ENCODE results near the gene TNFRSF11A.

The TNFRSF11A gene

DNA sequence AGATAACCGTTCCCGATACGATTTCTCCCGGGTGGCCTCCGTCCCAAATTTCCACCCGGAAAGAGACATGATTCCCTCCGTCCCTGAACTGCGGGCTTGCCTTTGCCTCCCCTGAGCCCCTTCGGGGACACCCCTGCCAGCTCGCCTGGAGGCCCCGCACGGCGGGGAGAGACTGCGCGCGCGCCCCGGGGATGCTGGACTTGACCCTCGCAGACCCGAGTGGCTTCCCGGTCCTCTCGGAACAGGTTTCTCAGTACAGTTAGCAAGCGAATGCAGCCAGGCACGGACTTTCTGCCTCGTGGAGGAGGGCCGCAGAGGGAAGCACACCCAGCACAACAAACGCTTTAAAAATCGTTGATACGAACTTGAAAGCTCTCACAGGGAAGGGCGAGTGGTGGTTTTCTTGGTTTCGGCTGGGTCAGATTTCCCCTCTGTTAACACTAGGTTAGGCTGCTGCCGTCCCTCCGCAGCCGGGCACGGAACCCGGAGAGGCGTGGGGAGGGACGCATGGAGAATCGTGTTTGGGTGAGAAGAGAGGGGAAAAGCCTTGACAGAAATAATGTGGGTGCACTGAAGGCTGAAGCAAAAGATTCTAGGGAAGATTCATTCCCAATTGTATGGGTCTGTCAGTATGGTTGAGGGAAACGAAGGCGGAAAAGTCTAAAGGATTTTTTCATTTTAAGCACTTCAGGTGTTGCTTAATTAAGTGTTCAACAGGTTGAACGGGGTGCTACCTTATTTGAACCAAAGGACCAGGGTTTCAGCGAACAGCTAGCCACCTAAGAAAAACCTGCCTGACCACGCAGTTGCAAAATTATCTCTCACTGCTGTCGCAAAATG, 916 bp downstream of the TNFRSF11A start:
- DNase-seq, result no peak

DNA sequence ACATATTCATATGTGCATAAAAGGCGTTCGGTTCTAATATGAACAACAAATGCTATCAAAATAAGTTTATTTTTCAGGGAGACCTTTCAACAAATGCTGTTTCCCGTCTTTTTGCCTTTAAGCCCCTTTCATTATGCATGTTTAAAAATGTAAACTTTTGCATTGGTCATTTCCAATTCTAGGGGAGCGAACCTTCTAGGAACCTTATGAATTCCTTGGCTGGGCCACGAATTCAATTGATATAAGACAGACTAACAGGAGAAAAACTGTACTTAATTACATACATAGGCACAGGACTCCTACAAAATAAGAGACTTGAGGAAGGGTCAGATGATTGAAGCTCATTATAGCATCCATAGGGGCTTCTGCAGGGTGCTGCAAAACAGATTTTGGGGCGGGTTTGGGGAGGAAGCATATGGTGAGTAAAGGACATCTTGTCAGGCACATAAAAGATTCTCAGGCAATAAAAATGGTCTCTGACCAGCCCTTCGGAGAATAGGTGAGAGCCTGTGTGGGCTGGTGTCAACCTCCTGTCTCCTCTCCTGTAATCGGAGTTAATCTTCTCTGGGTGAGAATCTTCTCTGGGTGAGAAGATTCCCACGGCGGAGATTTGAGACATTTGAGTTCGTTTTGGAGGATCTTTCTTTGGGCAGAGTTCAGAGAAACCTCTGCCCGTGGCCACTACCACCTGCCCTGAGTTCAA, 1.7 kb downstream of the TNFRSF11A start:
- no peak for DNase-seq

DNA sequence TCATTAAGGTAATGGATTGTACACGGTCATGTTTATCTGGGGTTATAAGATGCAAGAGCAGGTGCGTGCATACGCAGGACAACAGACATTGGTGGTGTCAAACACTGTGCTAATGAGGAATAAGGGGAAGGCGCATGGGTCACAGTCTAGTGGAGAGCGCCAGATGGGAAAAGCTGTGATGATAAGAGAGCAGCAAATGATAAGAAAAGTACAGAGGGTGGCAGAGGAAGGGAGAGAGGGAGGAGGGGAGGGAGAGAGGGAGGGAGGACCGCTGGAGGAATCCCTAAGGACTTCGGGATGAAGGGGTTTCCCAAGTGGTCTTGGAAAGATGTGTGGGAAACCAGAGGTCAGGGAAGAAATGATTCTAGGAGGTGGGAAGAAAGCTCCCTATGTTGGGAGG, 2.9 kb downstream of the TNFRSF11A start:
- DNase-seq, result no peak

DNA sequence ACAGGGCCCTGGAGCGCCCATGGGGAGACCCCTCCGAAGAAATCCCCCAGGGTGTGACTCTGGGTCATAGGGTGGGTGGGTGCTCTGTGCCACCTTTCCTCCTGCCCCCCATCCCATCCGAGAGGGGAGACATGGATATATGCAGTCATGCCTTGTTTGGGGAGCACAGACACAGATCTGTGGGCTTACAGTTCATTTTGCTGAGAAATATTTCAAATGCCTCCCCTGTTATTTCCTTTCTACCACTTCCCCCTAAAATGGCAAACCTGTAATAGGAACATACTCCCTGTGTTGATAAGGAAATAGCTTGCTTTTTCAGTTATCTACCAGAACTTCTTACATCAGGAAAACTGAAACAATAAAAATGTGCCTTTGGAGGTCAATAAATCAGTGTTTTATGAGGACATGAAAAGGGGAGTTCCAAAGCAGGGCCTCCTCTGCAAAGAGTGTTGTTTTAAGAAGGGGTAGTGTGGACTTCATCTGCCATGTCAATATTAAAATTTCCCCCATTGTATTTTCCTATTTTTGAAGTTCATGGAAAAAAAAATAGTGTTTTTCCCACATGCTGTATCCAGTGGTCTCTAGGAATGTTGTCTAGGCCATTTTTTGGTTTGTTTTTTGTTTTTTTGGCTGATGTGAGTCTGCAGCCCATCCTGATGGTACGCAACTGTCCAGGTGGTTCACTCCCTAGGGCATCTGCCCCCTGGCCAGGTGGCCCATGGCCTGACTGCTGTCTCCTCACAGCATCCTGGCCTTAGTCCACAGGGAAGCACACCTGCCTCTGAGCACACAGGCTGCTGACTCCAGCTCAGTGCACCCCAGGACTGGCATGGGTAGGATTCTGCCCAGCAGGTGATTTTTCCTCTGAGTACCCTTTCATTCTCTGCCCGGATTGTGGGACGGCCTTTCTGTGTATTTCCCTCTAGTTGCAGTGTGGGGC, 3.7 kb downstream of the TNFRSF11A start:
- no peak for DNase-seq

DNA sequence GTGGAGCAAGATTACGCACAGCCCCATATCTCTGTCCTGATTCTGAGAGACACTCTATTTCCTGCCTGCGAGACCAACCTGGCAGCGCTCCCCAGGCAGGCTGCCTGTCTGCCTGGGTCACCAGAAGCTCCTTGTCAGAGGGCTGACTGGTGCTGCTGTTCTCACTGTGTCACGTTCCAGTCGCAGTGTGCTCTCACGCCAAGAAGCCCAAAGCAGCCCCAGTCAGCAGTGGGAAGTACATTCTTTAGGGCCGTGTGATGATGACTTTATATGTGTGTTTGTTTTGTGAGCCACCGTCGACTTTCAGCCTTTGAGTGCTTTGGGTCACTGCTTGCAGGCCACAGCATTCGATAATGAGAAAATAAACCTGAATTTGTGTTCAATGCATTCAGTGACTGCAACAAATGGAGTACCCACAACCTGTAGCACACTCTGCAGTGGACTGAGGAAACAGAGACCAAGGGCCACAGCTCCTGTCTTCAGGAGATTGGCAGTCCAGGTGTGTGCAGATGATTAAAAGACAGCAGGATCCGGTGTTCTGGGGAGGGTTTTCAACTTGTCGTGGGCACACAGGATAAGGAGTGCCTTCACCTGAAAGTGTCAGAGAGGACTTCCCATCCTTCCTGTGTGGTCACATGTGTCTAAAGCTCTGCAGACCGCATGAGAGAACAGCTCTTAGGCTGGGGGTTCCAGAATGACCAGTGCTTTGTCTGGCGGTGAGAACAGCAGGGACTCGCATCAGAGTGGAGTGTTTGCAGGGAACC, 4.8 kb downstream of the TNFRSF11A start:
- no peak for DNase-seq

DNA sequence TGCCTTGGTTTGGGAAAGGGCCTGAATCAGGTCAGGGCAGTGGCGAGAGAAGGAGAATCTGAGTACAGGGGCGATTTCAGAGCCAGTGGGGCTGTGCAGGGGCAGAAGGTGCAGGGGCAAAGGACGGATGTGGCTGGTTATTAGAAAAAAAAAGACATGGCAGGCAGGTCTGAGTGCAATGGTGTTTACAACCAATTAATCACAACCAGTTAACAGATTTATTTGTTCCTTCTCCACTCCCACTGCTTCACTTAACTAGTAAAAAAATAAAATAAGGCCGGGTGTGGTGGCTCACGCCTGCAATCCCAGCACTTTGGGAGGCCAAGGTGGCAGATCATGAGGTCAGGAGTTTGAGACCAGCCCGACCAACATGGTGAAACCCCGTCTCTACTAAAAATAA, 5.5 kb downstream of the TNFRSF11A start:
- no peak for DNase-seq

DNA sequence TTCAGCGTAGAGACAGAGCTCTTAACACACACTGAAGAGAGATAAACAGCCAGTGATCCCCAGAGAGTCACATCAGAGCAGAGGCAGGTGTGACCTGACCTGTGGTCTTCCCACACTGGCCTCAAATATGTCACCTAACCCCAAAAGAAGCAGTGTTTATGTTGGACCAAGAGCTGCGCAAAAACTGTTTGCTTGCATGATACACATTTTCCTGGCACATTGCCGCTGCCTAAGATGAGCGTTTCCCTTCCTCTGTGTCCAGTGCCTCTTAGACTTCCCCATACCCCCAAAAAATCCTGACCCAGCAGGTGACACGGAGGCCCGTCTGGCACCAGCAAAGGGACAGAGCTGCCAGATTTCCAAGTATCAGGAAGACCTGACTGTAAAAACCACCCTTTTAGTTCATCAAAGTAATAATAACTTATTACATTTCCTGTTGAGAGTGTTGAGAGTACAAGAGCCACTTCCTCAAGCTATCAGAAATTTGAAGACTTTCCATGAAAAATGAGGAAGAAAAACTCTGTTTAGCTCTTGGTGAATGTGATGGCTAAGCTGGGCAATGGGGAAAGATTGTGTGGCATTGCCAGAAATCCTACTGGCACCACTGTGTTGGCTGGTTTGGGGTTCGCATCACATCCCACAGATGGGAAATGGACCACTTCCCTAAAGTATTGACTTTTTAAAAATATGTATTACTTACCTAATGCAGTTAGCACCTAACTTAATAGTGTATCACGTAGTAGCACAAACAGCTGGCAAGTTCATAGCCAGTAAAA, 6.7 kb downstream of the TNFRSF11A start:
- DNase-seq, result no peak

DNA sequence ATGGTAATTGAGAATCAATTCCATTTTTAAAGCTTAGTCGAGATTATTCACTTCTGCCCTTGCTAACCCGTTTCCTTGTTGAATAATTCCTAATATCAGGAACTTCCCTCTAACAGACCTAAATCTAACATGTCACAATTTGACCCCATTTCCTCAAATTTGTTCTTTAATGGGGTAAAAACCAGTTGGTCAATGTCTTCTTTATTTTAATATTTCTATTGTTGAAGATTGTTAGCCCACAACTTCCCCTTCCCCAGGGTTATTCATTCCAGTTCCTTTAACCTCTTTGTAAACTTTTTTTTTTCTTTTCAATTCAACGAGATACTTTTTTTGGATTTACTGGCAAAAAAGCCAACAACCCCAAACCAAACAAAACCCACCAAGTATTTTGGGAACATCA, 7.3 kb downstream of the TNFRSF11A start:
- no peak for DNase-seq

DNA sequence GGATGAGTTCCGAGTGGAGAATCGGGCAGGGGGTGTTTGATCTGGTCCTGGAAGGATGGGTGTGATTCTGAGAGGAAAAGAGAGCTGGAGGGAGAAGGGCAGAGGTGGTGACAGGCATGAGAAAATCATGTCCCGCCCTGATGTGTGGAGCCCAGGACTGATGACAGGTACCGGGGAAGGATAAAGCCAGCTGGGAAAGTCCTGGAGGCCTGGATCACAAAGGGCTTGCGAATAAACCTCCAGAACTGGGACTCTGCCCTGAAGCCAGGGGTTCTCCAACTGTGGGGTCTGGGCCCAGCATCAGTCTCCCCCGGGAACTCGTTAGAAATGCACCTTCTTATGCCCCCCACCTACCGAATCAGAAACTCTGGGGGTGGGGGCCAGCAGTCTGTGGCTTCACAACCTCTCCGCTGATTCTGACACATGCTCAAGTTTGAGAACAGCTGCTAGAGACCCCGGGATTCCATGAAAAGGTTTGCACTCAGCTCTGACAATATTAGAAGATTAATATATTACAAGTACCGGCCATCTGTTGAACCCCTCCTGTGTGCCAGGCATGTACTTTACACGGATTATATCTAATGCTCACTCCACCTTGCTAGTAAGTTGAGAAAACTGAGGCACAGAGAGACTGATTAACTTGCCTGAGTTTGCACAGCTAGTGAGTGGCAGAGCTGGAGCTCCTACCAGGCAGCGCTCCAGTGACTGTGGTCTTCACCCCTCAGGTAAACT, 8.0 kb downstream of the TNFRSF11A start:
- no peak for DNase-seq

DNA sequence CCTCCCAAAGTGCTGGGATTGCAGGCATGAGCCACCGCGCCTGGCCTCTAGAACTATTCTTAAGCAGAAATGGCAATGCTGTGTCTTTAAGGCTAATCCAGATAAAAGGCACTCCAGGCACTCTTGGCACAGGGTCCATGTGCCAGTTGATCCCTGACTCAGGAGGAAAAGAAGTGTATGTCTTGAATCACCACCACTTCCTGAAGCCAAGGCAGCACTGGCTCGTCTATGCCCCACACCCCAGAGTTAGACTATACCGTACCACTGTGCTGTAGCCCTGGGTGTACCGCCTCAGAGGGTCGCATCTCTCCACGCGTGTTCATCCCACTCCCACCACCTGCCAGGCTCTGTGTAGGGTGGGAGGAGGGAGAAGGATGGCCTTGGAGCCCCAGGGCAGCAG, 9.0 kb downstream of the TNFRSF11A start:
- no peak for DNase-seq

DNA sequence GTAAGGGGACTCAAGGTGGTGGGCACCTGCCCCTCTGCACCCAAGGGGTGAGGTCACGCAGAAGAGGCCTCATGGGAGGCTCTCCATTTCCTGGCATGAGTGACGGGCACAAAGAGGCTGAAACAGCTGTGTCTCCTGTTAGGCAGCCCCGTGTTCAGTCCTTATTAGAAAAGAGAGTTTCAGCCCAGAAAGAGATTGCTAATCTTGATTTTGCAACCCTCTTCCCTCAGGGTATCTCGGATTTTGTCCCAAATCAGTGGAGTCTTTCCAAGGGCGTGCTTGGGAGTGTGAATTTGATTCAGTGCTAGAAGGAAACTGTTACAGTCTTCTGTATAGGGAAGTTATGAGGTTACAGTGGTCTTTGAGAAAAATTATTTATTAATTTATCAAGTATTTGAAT, 10.4 kb downstream of the TNFRSF11A start:
- DNase-seq, result no peak

DNA sequence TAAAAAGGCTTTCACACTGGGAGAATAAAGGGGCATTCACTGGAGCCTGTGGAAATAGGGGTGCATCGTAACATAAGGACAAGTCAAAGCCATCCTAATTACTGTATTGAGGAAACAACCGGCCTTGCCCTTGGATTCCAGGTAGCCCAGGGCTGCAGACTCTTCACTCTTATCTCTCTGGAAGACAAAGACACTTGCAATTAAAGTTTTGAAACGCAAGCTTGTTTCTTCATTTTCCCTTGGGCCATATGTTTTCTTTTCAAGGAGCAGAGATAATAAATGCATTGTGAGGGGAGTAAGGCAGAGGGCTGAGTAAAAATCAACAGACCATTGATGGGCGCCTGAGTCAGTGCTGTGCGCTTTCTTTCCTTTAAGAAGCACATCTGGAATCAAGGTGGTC, 11.5 kb downstream of the TNFRSF11A start:
- no peak for DNase-seq

DNA sequence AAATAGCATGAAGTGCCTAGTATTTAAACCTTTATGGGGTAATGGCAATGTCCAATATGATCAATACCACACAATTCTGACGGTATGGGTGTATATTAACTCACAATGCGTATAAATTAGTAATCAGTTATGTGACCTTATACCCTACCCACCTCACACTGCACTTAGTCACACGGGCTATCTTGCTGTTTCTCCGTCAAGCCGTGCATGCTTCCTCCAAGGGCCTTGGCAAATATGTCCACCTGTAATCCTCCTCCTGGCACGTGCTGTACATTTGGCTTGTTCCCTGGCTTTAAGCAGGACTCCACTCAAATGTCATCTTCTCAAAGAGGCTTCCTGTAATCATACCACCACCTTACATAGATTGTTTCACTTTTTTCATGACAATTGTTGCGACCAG, 12.2 kb downstream of the TNFRSF11A start:
- DNase-seq, result no peak

DNA sequence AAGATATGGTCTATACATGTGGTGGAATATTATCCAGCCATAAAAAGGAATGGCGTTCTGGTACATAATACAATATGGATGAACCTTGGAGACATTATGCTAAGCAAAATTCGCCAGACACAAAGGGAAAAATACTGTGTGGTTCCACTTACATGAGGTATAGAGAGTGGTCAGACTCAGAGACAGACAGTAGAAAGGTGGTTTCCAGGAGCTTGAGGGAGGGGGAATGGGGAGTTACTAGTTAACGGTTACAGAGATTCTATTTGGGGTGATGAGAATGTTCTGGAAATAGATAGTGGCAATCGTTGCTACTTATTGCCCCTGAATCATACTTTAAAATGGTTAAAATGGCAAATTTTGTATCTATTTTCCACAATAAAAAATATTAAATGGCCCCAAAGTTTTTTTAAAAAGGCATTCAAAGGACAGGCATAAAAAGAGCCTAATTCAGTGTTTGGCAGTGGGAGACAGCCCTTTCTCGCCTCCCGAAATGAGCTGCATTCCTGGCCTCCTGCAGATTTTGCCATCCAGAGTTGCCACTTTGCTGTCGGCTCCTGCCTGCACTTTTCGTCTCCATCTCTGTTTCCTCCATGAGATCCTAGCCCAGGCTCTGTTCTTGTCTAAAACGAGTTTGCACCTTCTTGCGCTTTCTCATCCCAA, 13.5 kb downstream of the TNFRSF11A start:
- no peak for DNase-seq

DNA sequence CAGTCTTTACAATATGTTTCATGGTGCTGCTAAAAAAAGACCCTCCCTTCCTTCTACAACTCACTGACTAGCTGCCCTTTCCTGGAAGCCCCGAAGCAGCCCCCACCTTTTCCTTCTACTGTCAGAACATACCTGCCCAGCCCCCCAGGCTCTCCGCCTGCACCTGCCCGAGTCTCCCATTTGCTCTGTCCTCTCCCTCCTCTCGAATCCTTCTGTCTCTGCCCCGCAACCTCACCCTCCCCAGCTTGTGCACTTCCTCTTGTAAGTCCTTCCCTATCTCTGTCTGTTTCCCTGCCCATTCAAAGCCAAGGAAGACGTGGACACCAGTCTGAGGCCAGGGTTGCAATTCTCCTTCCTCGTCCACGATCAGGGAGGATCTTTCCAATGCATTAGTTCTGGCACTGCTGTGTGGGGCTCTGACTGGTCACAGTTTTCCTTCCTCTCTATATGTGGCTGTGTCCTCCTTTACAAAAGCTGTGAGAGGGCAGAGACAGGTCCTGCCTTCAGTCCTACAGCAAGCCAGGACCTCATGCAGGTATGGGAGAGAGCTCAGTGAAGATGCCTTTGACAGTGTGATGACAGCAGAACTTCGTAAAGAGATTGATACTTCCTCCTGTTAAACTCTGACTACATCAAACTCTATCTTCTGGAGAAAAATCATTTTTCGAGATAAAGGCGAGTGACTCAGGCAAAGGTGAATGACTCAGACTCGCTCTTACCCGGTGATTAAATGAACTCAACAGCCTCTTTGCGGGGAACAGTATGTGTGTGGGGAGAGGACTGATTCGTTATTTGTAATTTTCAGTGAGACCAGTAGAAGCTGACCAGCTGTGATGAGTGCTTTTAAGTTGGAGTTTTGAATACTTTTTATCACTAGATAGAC, 14.2 kb downstream of the TNFRSF11A start:
- no peak for DNase-seq

DNA sequence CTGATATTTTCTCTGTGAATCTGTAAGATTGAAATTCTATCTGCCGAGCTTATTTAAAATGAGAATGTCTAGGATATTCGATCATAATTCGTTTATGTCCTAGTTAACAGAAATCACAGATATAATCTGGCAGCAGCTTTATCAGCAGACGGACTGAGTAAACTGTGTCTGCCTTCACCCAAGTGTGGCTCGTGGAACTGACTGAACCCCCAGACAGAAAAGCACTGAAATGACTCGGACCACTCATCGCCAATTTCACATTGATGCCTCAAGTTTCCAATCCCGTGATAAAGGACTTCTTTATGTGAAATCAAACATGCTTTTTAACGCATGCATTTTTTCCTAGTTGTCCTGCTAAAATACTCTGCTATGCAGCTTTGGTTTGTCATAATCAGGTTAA, 15.9 kb downstream of the TNFRSF11A start:
- no peak for DNase-seq

DNA sequence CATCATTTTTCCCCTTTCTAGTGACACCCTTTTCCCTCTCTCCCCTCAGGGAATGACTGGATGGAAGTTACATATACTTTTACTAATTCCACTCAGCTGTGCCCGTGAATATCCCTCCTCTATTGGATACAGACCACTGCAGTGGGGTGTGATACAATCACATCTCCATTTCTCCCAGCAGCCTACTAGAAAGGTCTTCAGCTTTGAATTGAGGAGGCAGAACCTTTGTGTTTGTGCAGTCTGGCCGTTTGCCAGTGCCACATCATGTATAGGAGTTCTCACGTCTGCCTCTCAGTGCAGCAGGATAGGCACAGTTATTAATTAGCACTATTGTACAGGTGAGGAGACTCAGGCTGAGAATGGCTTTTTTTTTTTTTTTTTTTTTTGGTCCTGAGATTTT, 16.4 kb downstream of the TNFRSF11A start:
- DNase-seq, result no peak

DNA sequence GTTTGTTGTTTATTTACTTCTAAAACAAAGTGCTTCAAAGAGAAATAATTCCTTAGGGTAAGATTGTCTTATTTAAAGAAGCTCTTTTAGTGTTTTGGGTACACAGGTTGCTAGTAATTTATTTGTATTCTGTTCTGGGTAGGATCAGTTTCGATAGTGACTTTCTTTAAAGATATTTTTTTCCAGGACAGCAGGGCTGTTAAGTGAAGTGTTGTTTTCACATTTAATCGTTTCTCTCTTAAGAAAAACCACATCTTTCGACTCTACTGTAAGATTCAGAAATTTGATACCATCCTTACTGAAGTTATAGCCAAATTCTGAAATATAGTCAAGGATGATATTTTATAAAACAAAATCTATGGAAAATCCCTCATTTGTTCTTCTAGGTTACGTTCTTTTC, 17.8 kb downstream of the TNFRSF11A start:
- DNase-seq, result no peak

DNA sequence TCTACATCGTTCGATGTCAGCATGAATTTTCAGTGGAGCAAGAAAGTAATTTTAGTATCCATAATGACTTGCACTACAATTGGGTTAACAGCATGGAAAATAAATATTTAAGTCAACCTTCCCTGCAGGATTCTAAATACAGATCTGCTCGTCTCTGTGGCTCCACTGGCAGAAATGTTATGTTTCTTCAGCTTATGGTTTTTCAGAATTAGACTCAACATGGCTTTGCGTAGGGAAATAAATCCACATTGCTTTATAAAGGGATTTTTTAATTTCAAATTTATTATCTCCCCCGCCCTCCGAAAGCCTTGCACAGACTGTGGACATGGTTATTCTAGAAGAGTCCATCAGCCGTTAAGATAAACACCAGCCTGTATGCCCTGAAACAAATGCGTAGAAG, 18.2 kb downstream of the TNFRSF11A start:
- DNase-seq, result no peak

DNA sequence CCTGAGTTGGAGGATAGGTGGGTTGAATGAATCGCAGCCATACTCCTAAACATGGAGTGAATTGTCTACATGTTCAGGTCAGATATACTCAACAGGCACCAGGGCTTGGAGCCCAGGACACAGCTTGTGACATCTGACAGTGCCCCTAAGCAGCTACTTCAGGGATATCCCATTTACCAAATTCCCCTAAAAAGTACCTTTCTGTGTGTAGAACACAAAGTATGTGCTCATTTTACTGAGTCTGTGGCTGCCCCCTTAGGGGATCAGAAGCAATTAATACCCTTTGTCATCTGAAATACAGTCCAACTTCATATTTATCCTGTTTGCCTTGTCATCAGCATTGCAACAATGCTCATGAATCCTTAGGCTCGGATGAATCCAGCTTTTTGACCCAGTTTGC, 20.8 kb downstream of the TNFRSF11A start:
- no peak for DNase-seq
